BE2C (cell line): ENCODE data around the gene PTPRN2.
A peak's percentile ranks its signal among the peaks of the same experiment; 100 is the strongest.

Source experiments
- DNase-seq: peaks from one replicate; pipeline ENCODE4 v3.0.0-alpha.2; 2020
- H3K27me3 ChIP-seq: fragments of 250-450 bp; sonication (Bioruptor Pico); 2 replicates; pipeline ENCODE4 v1.5.1; 2020; ENCODE audit warnings: mild to moderate bottlenecking
- H3K36me3 ChIP-seq: fragments of 250-450 bp; sonication (Bioruptor Pico); 2 replicates; pipeline ENCODE4 v1.5.1; 2020; ENCODE audit warnings: mild to moderate bottlenecking
- H3K4me1 ChIP-seq: fragments of 250-450 bp; sonication (Bioruptor Pico); 2 replicates; pipeline ENCODE4 v1.5.1; 2020
- H3K4me3 ChIP-seq: 2 replicates; pipeline ENCODE4 v1.5.1; 2011; ENCODE audit warnings: low read depth, low read length
- H3K9me3 ChIP-seq: fragments of 250-450 bp; sonication (Bioruptor Pico); 2 replicates; pipeline ENCODE4 v1.5.1; 2020
- CTCF ChIP-seq: IDR thresholded peaks from 2 replicates; pipeline ENCODE4 v1.5.1; 2012; ENCODE audit warnings: mild to moderate bottlenecking, low read depth, low read length

The PTPRN2 gene

DNA sequence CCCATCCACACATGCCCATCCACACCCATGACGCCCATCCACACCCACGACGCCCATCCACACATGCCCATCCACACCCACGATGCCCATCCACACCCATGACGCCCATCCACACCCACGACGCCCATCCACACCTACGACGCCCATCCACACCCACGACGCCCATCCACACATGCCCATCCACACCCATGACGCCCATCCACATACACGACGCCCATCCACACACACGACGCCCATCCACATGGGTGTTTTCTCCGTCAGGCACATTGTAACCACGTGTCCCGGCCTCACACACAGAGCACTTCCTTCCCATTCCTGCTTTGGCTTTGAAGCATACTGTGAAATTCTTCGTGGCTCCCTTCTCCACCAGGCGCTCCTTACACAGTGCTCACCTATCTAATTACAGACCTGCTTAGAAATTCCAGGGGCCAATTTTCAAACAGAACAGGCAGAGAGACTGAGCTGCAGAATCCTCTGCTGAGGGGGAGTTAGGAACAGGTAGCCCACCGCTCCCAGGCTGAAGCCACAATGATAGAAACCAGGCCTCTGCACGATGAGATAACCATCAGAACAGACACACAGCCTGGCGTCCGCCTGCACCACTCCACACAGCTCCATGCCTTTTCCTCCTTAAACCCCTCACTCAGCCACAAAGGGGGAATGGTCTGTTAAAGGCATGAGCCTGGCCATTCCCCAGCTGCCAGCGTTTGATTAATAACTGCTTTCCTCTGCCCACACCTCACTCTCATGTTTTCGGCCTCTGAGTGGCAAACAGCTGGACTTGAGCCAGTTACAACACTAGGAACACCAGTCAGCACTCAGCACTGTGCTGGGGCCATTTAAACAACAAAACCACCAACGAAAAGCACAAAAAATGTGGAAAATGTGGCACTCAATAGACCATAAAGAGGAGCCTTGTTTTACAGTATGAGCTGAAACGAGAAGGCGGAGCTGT, 501.6 kb downstream of the PTPRN2 start:
- H3K4me3 ChIP-seq = no peak overlapping the region
- no peaks in the 10 kb centered on the region for H3K9me3 ChIP-seq
- TF ChIP-seq CTCF = no peak
- peak; percentile 63 for DNase-seq
- peaks cover 6% of the 10 kb centered on the region for H3K4me1 ChIP-seq
- H3K27me3 ChIP-seq = no peaks in the 10 kb centered on the region
- no peaks in the 10 kb centered on the region for H3K36me3 ChIP-seq

GRCh38 chr7:158084555-158084954, 503.1 kb downstream of the PTPRN2 start:
- Histone ChIP-seq H3K36me3 (no peaks in the 10 kb centered on the region), H3K27me3 (no peaks in the 10 kb centered on the region), H3K4me3 (no peak overlapping the region), H3K4me1 (peaks cover 6% of the 10 kb centered on the region), H3K9me3 (no peaks in the 10 kb centered on the region)
- DNase-seq = no peak
- no peak for TF ChIP-seq CTCF

- H3K9me3 ChIP-seq = no peaks in the 10 kb centered on the region
- no peak for DNase-seq
- no peak for TF ChIP-seq CTCF
- no peaks in the 10 kb centered on the region for H3K36me3 ChIP-seq
- no peak overlapping the region for H3K4me3 ChIP-seq
- H3K27me3 ChIP-seq = no peaks in the 10 kb centered on the region
- H3K4me1 ChIP-seq = peaks cover 6% of the 10 kb centered on the region
These were observed 503.9 kb downstream of the PTPRN2 start for GRCh38 chr7:158083526-158084310.

GRCh38 chr7:158082761-158083160, 504.9 kb downstream of the PTPRN2 start:
- no peak overlapping the region for H3K4me3 ChIP-seq
- H3K27me3 ChIP-seq = no peaks in the 10 kb centered on the region
- TF ChIP-seq CTCF = no peak
- DNase-seq = no peak
- no peaks in the 10 kb centered on the region for H3K9me3 ChIP-seq
- peaks cover 6% of the 10 kb centered on the region for H3K4me1 ChIP-seq
- no peaks in the 10 kb centered on the region for H3K36me3 ChIP-seq

DNA sequence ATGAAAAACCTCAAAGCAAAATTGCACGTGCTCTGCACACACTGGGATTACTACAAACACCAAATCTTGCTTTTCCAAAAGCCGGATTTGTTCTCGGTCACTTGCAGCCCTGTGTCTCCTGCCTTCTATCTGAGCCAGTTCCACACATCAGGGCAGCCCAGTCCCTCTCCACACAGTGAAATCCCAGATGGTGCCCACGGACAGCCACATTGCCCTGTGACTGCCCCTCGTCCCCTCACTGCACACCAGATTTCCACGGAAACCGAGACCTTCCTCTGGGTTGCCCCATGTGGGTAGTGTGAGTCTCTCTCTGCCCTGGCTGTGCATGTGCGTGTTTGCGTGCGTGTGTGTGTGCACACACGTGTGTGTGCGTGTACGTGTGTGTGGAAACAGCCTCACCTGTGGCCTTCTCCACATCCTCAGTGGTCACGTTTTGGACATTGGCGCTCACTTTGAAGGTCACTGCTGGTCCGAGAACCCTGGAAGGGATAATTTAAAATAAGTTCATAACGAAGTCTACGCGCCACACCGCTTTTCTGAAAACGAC, 506.7 kb downstream of the PTPRN2 start:
- no peak for TF ChIP-seq CTCF
- DNase-seq = no peak
- H3K36me3 ChIP-seq = no peaks in the 10 kb centered on the region

More for the DNA sequence above, 506.7 kb downstream of the PTPRN2 start:
- Histone ChIP-seq H3K4me1 (no peaks in the 10 kb centered on the region; the same call in 1 of the 2 replicates), H3K27me3 (no peaks in the 10 kb centered on the region), H3K9me3 (peaks cover 4% of the 10 kb centered on the region; the same call in 1 of the 2 replicates), H3K4me3 (no peak overlapping the region)
